A673 (cell line): ENCODE data around the gene PFN3.

Experiments used
- CTCF ChIP-seq: fragments of 300-800, 200-600 bp; sonication (generic); conservative IDR thresholded peaks from 2 replicates; pipeline ENCODE4 v1.5.1; 2017; ENCODE audit warnings: low read depth, mild to moderate bottlenecking, antibody characterized with exemption, low read length, moderate library complexity, mixed read lengths
- EZH2 ChIP-seq: fragments of 200-600 bp; sonication (generic); IDR thresholded peaks from 2 replicates; pipeline ENCODE4 v1.6.1; 2017; ENCODE audit warnings: borderline replicate concordance, low read depth, mild to moderate bottlenecking, mixed read lengths, antibody characterized with exemption, low read length; ENCODE audit not compliant: poor library complexity, severe bottlenecking

GRCh38 chr5:177393206-177393765 lies 7.2 kb downstream of the PFN3 start:
- TF ChIP-seq CTCF (no peak), EZH2 (no peak)
